Subcutaneous abdominal adipose tissue (tissue), 5 donors: Measurements from ENCODE around the gene MYO3A.

Source experiments
- H3K27ac ChIP-seq: one replicate; pipeline ENCODE4 v1.7.0; 2013; ENCODE audit warnings: low read depth, mild to moderate bottlenecking, inconsistent platforms, low read length, moderate library complexity
- H3K27me3 ChIP-seq, 5 donors: one replicate each; pipeline ENCODE4 v1.7.0; 2013; ENCODE audit warnings: low read length in 5 of 5, inconsistent platforms in 1 of 5; ENCODE audit not compliant: control insufficient read depth in 5 of 5, insufficient read depth in 4 of 5
- H3K36me3 ChIP-seq, 5 donors: one replicate each; pipeline ENCODE4 v1.7.0; 2013; ENCODE audit warnings: low read length in 5 of 5; ENCODE audit not compliant: control insufficient read depth in 5 of 5, insufficient read depth in 5 of 5
- H3K4me1 ChIP-seq, 5 donors: one replicate each; pipeline ENCODE4 v1.7.0; 2013; ENCODE audit warnings: low read length in 5 of 5, mild to moderate bottlenecking in 3 of 5, moderate library complexity in 1 of 5; ENCODE audit not compliant: control insufficient read depth in 5 of 5, insufficient read depth in 5 of 5
- H3K4me3 ChIP-seq, 5 donors: one replicate each; pipeline ENCODE4 v1.7.0; 2013; ENCODE audit warnings: low read length in 5 of 5, low read depth in 1 of 5
- H3K9ac ChIP-seq, 5 donors: one replicate each; pipeline ENCODE4 v1.7.0; 2013; ENCODE audit warnings: low read length in 5 of 5, mild to moderate bottlenecking in 4 of 5, moderate library complexity in 3 of 5
- H3K9me3 ChIP-seq, 5 donors: one replicate each; pipeline ENCODE4 v1.7.0; 2013; ENCODE audit warnings: low read length in 5 of 5; ENCODE audit not compliant: control insufficient read depth in 5 of 5
- donor health status: healthy.
- donor health status: healthy.
- donor health status: healthy.
- donor health status: healthy.
- donor health status: healthy.

The MYO3A gene

GRCh38 chr10:26232174-26232573 is 298.1 kb downstream of the MYO3A start:
- no peak overlapping the region for H3K27ac ChIP-seq
- no peaks in the 10 kb centered on the region for H3K9me3 ChIP-seq
- no peaks in the 10 kb centered on the region for H3K4me1 ChIP-seq
- H3K36me3 ChIP-seq = no peaks in the 10 kb centered on the region
- peaks cover 0 to 6% (median 0%) of the 10 kb centered on the region in 5 donors for H3K27me3 ChIP-seq
- no peak overlapping the region for H3K4me3 ChIP-seq
- H3K9ac ChIP-seq = no peak overlapping the region

DNA sequence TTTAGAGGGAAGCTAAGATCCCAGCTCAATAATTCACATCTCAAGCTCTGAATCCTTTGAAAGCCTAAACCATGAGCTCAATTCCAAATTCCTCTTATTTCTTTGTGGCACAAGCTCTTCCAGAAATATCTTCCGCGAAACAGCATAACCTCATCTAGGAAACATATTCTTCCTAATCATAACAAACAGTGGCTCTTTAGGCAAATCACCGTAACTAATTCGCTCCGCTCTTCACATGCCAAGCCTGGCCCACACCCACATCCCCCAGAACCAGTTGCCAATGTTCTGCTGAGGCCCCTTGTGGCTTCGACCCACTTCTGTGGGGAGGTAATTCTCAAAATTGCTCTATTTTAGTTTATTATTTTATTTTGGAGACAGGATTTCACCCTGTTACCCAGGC is 301.7 kb downstream of the MYO3A start:
- Histone ChIP-seq H3K27ac (no peak overlapping the region), H3K9me3 (no peaks in the 10 kb centered on the region), H3K4me1 (no peaks in the 10 kb centered on the region), H3K4me3 (no peak overlapping the region), H3K27me3 (peaks cover 0 to 8% (median 0%) of the 10 kb centered on the region in 5 donors), H3K9ac (no peak overlapping the region), H3K36me3 (no peaks in the 10 kb centered on the region)

DNA sequence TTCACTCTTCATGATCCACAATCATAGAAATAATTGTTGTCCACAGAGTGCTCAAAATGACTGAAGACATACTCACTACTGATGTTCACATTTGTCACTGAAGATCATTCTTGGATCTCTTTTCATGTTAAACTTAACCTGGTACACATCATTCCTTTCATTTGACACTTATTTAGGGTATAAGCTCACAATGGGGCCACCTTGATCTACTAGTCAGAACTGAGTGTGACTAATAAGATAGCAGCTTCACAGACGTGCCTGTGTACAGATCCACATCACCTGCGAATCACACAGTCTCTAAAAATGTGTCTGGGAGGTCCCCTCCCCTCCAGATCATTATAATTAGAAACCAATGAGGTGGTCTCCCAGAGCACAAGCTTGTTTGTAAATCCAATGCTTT is 304.3 kb downstream of the MYO3A start:
- Histone ChIP-seq H3K4me3 (no peak overlapping the region), H3K36me3 (no peaks in the 10 kb centered on the region), H3K27ac (no peak overlapping the region), H3K27me3 (peaks cover 0 to 11% (median 2%) of the 10 kb centered on the region in 5 donors), H3K9me3 (no peaks in the 10 kb centered on the region), H3K9ac (no peak overlapping the region), H3K4me1 (no peaks in the 10 kb centered on the region)

DNA sequence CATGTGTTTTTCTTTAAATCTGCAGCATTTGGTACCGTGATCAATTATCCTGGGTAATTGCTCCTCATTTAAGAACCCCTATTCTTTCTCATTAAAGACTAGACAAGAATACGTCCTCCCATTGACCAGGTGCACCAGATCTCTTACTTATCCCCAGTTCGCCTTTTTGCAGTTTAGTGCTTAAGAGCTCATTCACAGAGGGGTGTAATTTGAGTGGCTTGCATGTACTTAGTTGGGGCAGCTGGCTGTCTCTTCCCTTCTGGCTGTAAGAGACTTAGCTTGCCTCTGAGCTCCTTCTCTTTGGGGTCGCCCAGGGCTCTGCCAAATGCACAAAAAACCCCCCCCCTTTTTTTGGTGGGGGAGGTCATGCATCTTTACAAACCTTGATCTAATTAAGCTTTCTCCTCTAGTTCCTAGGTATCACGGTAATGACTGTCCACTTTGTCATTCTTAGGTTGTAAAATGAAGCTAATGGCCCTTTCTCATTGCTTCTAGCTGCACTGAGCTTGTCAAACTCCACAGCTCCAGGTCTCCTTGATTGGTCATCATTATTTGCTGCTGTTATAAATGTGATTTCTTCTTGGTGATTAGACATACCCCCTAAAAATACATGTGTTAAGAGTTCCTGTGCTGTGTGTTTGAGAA is 308.8 kb downstream of the MYO3A start:
- Histone ChIP-seq H3K27me3 (peaks cover 0 to 5% (median 3%) of the 10 kb centered on the region in 5 donors), H3K36me3 (no peaks in the 10 kb centered on the region), H3K27ac (no peak overlapping the region), H3K9me3 (no peaks in the 10 kb centered on the region), H3K4me1 (no peaks in the 10 kb centered on the region), H3K9ac (no peak overlapping the region), H3K4me3 (no peak overlapping the region)

DNA sequence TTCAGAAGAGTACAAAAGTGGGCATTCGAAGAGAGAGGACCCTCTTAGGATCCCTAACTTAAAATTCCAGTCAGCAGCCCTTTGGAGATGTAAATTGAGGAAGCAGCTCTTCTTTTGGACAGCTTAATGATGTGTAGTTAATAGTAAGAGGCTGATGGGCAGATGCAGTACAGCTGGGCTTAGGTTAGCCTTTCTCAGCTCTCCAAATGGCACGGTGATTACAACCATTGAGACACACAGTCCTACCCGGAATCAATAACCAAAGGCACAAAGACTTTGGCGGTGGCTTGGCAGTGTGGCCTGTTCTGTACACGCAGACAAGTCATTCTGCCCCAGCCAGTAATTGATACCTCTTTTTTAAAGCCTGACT is 309.3 kb downstream of the MYO3A start:
- Histone ChIP-seq H3K36me3 (no peaks in the 10 kb centered on the region), H3K9ac (no peak overlapping the region), H3K4me1 (no peaks in the 10 kb centered on the region), H3K9me3 (no peaks in the 10 kb centered on the region), H3K4me3 (no peak overlapping the region), H3K27ac (no peak overlapping the region), H3K27me3 (peaks cover 0 to 5% (median 3%) of the 10 kb centered on the region in 5 donors)

DNA sequence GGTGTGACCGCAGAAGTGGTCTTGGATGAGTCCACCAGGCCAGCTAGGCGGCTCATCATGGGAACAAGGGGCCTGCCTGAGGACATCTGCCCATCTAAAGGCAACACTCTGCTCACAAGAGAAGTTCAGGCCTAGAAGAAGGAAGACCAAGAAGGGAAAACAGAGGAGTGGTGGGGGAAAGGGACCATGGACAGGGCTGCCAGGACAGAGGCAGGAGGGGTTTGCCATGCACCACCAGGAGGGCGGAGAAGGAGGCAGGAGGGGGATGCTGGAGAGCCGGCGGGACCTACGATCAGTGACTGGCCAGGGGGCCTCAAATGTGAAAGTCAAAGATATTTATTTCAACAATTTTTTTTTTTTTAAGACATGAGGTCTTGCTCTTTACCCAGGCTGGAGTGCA is 315.7 kb downstream of the MYO3A start:
- no peaks in the 10 kb centered on the region for H3K27me3 ChIP-seq
- no peaks in the 10 kb centered on the region for H3K9me3 ChIP-seq

GRCh38 chr10:26251925-26252324 is 317.9 kb downstream of the MYO3A start:
- no peak overlapping the region for H3K27ac ChIP-seq
- no peak overlapping the region for H3K9ac ChIP-seq
- peaks cover 0 to 3% (median 0%) of the 10 kb centered on the region in 5 donors for H3K27me3 ChIP-seq
- no peaks in the 10 kb centered on the region for H3K36me3 ChIP-seq
- H3K4me1 ChIP-seq = no peaks in the 10 kb centered on the region
- H3K4me3 ChIP-seq = no peak overlapping the region
- H3K9me3 ChIP-seq = no peaks in the 10 kb centered on the region

More for the DNA sequence above, 315.7 kb downstream of the MYO3A start:
- Histone ChIP-seq H3K4me1 (no peaks in the 10 kb centered on the region), H3K4me3 (no peak overlapping the region), H3K36me3 (no peaks in the 10 kb centered on the region), H3K9ac (no peak overlapping the region), H3K27ac (no peak overlapping the region)

DNA sequence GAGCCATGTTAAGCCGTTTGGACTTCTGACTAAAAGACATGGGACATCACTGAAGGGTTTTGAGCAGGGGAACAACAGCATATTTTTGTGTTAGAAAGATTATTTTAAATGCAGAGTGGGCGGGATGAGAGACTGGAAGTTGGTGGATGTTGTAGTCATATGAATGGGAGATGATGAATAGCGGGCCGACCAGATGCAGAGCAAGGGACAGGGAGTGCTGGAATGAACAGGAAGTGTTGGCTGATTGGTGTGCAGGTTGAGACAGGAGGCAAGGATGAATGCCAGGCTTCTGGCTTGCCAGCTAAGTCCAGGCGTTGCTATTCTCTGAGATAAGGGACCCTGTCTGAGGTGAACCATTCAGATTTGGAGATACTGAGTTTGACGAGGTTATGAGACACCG is 320.6 kb downstream of the MYO3A start:
- Histone ChIP-seq H3K9me3 (no peaks in the 10 kb centered on the region), H3K36me3 (no peaks in the 10 kb centered on the region), H3K4me1 (no peaks in the 10 kb centered on the region), H3K9ac (no peak overlapping the region), H3K27me3 (peaks cover 0 to 3% (median 0%) of the 10 kb centered on the region in 5 donors), H3K27ac (no peak overlapping the region), H3K4me3 (no peak overlapping the region)

GRCh38 chr10:26259341-26259740 is 325.3 kb downstream of the MYO3A start:
- Histone ChIP-seq H3K9ac (no peak overlapping the region), H3K4me3 (no peak overlapping the region), H3K27me3 (peaks cover 0 to 3% (median 0%) of the 10 kb centered on the region in 5 donors), H3K9me3 (no peaks in the 10 kb centered on the region), H3K27ac (no peak overlapping the region), H3K4me1 (no peaks in the 10 kb centered on the region), H3K36me3 (no peaks in the 10 kb centered on the region)
